GM10248 (cell line): ENCODE data around the gene CD247.

Experiments used
- CTCF ChIA-PET: fragments of 300-600 bp; sonication (Branson Sonifier 250); formaldehyde crosslinking; extraction: SDS; loops from one replicate; lab custom pipeline; 2021; ENCODE audit warnings: antibody characterized with exemption; lab: Yijun Ruan, JAX
- POLR2A ChIA-PET: fragments of 350-650 bp; sonication (Branson Sonifier 250); formaldehyde crosslinking; extraction: SDS; loops from one replicate; lab custom pipeline; 2020; ENCODE audit warnings: antibody characterized with exemption; lab: Yijun Ruan, JAX
- DNase-seq: peaks from one replicate; pipeline ENCODE4 v3.0.0; 2012; ENCODE audit errors: extremely low spot score
- CTCF ChIP-seq: IDR thresholded peaks from 2 replicates; pipeline ENCODE4 v1.5.1; 2012; ENCODE audit warnings: mild to moderate bottlenecking, low read depth; ENCODE audit errors: extremely low read depth, missing control alignments, control extremely low read depth

Gene CD247

GRCh38 chr1:167463875-167464575 lies 54.3 kb downstream of the CD247 start:
- ChIA-PET CTCF (interaction anchor here (1.2 to 1.9 kb wide), 2 partner anchors 14 to 66 kb away, joined by 4 to 5 read pairs; no protein-coding TSS in a partner anchor), POLR2A (no interaction called here)
- TF ChIP-seq CTCF = no peak
- no peak for DNase-seq

GRCh38 chr1:167463080-167463479 lies 55.2 kb downstream of the CD247 start:
- no peak for DNase-seq
- CTCF ChIA-PET = interaction anchor here (1.1 to 2.6 kb wide), 2 partner anchors 24 to 71 kb away, joined by 4 to 6 read pairs; no protein-coding TSS in a partner anchor
- no peak for TF ChIP-seq CTCF
- POLR2A ChIA-PET = no interaction called here

GRCh38 chr1:167462341-167462740 lies 56.0 kb downstream of the CD247 start:
- no peak for DNase-seq
- CTCF ChIA-PET = interaction anchor here (1.1 to 2.6 kb wide), 2 partner anchors 24 to 71 kb away, joined by 4 to 6 read pairs; no protein-coding TSS in a partner anchor
- no peak for TF ChIP-seq CTCF

GRCh38 chr1:167460836-167461235 lies 57.5 kb downstream of the CD247 start:
- no peak for TF ChIP-seq CTCF
- no peak for DNase-seq
- ChIA-PET POLR2A (no interaction called here), CTCF (interaction anchor here (2.6 kb wide), 1 partner anchor 73 kb away, joined by 6 read pairs; no protein-coding TSS in a partner anchor)

More at GRCh38 chr1:167462341-167462740, 56.0 kb downstream of the CD247 start:
- POLR2A ChIA-PET = no interaction called here

- no peak for TF ChIP-seq CTCF
- ChIA-PET CTCF (interaction anchor here (0.9 to 2.5 kb wide), 8 partner anchors 10 to 392 kb away, joined by 3 to 8 read pairs (median 4); no protein-coding TSS in a partner anchor), POLR2A (no interaction called here)
- no peak for DNase-seq
Observed at GRCh38 chr1:167457936-167458584, 60.3 kb downstream of the CD247 start.

GRCh38 chr1:167456926-167457325 lies 61.4 kb downstream of the CD247 start:
- ChIA-PET CTCF (interaction anchor here (0.9 to 2.5 kb wide), 11 partner anchors 12 to 399 kb away, joined by 3 to 8 read pairs (median 4); no protein-coding TSS in a partner anchor), POLR2A (no interaction called here)
- no peak for DNase-seq
- no peak for TF ChIP-seq CTCF
